GM18870 (cell line): ENCODE results near the gene NFAT5.
"Not testable (repeated sequence)": the region's sequence is repeated elsewhere in the genome, so short reads cannot be mapped to it uniquely, and the experiment has no call there.

Experiments
- ATAC-seq: cut with Tn5 transposase; IDR thresholded peaks from one replicate; pipeline ENCODE4 v1.9.1; 2021; ENCODE audit warnings: moderate library complexity; ENCODE audit not compliant: unreplicated experiment

Gene NFAT5

GRCh38 chr16:69554495-69554894 lies 11.3 kb upstream of the NFAT5 start:
- no peak for ATAC-seq

- ATAC-seq = no peak
These were observed 10.3 kb upstream of the NFAT5 start for GRCh38 chr16:69555437-69555836.

- no peak for ATAC-seq
These were observed 9.9 kb upstream of the NFAT5 start for GRCh38 chr16:69555867-69556266.

GRCh38 chr16:69559164-69559563 lies 6.6 kb upstream of the NFAT5 start:
- ATAC-seq = no peak

- not testable (repeated sequence) for ATAC-seq
These were observed 4.4 kb upstream of the NFAT5 start for GRCh38 chr16:69561367-69561766.

GRCh38 chr16:69561901-69562300 lies 3.9 kb upstream of the NFAT5 start:
- no peak for ATAC-seq

GRCh38 chr16:69562813-69563212 lies 3.0 kb upstream of the NFAT5 start:
- ATAC-seq = no peak

- peak; percentile 48 for ATAC-seq
These were observed 1.9 kb upstream of the NFAT5 start for GRCh38 chr16:69563605-69564580.

- no peak for ATAC-seq
These were observed 708 bp upstream of the NFAT5 start for GRCh38 chr16:69564845-69565670.

- ATAC-seq = no peak
These were observed 644 bp downstream of the NFAT5 start for GRCh38 chr16:69566240-69566980.

- no peak for ATAC-seq
These were observed 1.4 kb downstream of the NFAT5 start for GRCh38 chr16:69566981-69567680.

- ATAC-seq = no peak
These were observed 2.9 kb downstream of the NFAT5 start for GRCh38 chr16:69568676-69569075.

- ATAC-seq = not testable (repeated sequence)
These were observed 13.0 kb downstream of the NFAT5 start for GRCh38 chr16:69578771-69579170.

- ATAC-seq = no peak
These were observed 14.2 kb downstream of the NFAT5 start for GRCh38 chr16:69579783-69580481.

GRCh38 chr16:69581297-69581696 lies 15.5 kb downstream of the NFAT5 start:
- no peak for ATAC-seq

- not testable (repeated sequence) for ATAC-seq
These were observed 18.7 kb downstream of the NFAT5 start for GRCh38 chr16:69584493-69584892.

- no peak for ATAC-seq
These were observed 23.9 kb downstream of the NFAT5 start for GRCh38 chr16:69589434-69590269.

- ATAC-seq = no peak
These were observed 24.8 kb downstream of the NFAT5 start for GRCh38 chr16:69590590-69590989.

- no peak for ATAC-seq
These were observed 28.0 kb downstream of the NFAT5 start for GRCh38 chr16:69593751-69594255.
